IPS DF 6.9 (cell line): ENCODE data around the gene CTNNB1.
"Not testable (repeated sequence)": the region's sequence is repeated elsewhere in the genome, so short reads cannot be mapped to it uniquely, and the experiment has no call there.

Experiments
- DNase-seq: peaks from one replicate; pipeline ENCODE4 v3.0.0-alpha.2; 2013; ENCODE audit warnings: low read depth, low spot score
- H3K27ac ChIP-seq: one replicate; pipeline ENCODE4 v1.5.1; 2013; ENCODE audit warnings: low read length, control low read depth
- H3K27me3 ChIP-seq: 2 replicates; pipeline ENCODE4 v1.6.1; 2013; ENCODE audit warnings: mild to moderate bottlenecking, low read length; ENCODE audit not compliant: control insufficient read depth, insufficient read depth
- H3K36me3 ChIP-seq: 2 replicates; pipeline ENCODE4 v1.6.1; 2013; ENCODE audit warnings: low read length; ENCODE audit not compliant: control insufficient read depth, insufficient read depth
- H3K4me1 ChIP-seq: 2 replicates; pipeline ENCODE4 v1.6.1; 2013; ENCODE audit warnings: low read length; ENCODE audit not compliant: control insufficient read depth, insufficient read depth
- H3K4me3 ChIP-seq: 2 replicates; pipeline ENCODE4 v1.5.1; 2013; ENCODE audit warnings: mild to moderate bottlenecking, low read length
- H3K9me3 ChIP-seq: 2 replicates; pipeline ENCODE4 v1.6.1; 2013; ENCODE audit warnings: low read length, inconsistent platforms; ENCODE audit not compliant: control insufficient read depth, insufficient read depth
- WGBS: extraction: QIAGEN DNeasy Blood & Tissue Kit; methylation state at CpG from one replicate; pipeline ENCODE4 v1.1.7; 2013; ENCODE audit warnings: mixed read lengths, missing lambda C conversion rate; ENCODE audit not compliant: insufficient read length, insufficient coverage; 5-methylcytosine and 5-hydroxymethylcytosine counted together

The CTNNB1 gene

DNA sequence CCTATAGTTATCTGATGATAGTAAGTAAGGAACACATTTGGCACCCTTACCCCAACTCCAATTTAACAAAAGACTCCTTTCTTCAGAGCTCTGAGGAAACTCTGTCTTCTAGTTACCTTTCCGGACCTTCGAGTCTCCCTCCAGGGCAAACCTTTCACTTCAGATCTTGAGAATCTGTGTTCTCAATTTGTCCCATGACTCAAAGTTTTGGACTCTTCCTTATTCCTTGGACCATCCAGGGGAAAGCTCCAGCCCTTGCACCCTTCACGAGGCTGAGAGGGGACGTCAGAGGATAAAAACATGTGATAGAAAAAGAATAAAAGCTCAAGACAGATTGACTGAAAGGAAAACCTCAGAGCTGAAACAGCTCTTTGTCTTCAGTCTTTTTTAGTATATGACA lies 76.9 kb downstream of the CTNNB1 start:
- Histone ChIP-seq H3K4me3 (no peak overlapping the region), H3K4me1 (no peaks in the 10 kb centered on the region), H3K27me3 (no peaks in the 10 kb centered on the region), H3K36me3 (no peaks in the 10 kb centered on the region), H3K27ac (no peak overlapping the region), H3K9me3 (no peaks in the 10 kb centered on the region)
- no CpG with 5 or more reads among the region's 4 CpGs for WGBS
- no peak for DNase-seq

DNA sequence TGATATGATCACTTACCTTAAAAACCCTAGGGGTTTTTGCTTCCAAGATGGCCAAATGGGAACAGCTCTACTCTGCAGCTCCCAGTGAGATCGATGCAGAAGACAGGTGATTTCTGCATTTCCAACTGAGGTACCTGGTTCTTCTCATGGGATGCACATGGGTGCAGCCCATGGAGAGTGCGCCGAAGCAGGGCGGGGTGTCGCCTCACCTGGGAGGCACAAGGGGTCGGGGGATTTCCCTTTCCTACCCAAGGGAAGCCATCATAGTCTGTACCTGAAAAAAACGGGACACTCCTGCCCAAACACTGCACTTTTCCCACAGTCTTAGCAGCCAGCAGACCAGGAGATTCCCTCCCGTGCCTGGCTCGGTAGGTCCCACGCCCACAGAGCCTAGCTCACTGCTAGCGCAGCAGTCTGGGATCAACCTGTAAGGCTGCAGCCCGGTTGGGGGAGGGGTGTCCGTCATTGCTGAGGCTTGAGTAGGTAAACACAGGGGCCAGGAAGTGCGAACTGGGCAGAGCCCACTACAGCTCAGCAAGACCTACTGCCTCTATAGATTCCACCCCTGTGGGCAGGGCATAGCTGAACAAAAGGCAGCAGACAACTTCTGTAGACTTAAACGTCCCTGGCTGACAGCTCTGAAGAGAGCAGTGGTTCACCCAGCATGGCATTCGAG lies 78.6 kb downstream of the CTNNB1 start:
- Histone ChIP-seq H3K4me3 (no peak overlapping the region), H3K36me3 (no peaks in the 10 kb centered on the region), H3K4me1 (no peaks in the 10 kb centered on the region), H3K27me3 (no peaks in the 10 kb centered on the region), H3K27ac (no peak overlapping the region), H3K9me3 (no peaks in the 10 kb centered on the region)
- no CpG with 5 or more reads among the region's 16 CpGs for WGBS
- no peak for DNase-seq

DNA sequence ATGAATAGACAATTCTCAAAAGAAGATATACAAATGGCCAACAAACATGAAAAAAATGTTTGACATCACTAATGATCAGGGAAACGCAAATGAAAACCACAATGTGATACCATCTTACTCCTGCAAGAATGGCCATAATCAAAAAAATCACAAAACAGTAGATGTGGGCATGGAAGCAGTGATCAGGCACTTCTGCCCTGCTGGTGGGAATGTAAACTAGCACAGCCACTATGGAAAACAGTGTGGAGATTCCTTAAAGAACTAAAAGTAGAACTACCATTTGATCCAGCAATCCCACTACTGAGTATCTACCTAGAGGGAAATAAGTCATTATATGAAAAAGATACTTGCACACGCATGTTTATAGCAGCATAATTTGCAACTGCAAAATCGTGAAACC lies 85.6 kb downstream of the CTNNB1 start:
- no CpG with 5 or more reads among the region's 3 CpGs for WGBS
- not testable (repeated sequence) for H3K36me3 ChIP-seq

DNA sequence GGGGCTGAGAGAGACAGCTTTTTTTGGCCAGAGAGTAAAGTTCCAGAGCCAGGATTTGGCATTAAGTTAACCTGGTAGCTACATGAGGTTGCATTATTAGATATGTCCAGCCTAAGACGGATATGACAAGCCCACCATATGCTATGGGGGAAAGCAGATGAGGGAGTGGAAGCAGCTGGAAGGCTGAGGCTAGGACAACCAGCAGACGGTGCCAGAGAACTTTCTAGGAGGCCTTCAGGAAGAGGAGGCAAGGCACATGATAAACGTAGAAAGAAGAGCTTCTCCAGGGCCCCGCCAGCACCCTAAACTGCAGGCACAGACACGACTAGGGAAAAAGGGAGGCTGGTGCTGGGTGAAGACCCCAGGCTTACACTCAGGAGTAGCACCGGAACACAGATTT lies 87.0 kb downstream of the CTNNB1 start:
- H3K27ac ChIP-seq: no peak overlapping the region
- H3K4me1 ChIP-seq: peaks cover 3% of the 10 kb centered on the region; the same call in 1 of the 2 replicates
- no peaks in the 10 kb centered on the region for H3K36me3 ChIP-seq
- no peak overlapping the region for H3K4me3 ChIP-seq
- H3K27me3 ChIP-seq: no peaks in the 10 kb centered on the region
- no peak for DNase-seq
- no CpG with 5 or more reads among the region's 6 CpGs for WGBS
- H3K9me3 ChIP-seq: no peaks in the 10 kb centered on the region

More for the DNA sequence above, 85.6 kb downstream of the CTNNB1 start:
- H3K27ac ChIP-seq, H3K9me3 ChIP-seq, H3K4me1 ChIP-seq, H3K27me3 ChIP-seq, DNase-seq, H3K4me3 ChIP-seq: not testable (repeated sequence)

DNA sequence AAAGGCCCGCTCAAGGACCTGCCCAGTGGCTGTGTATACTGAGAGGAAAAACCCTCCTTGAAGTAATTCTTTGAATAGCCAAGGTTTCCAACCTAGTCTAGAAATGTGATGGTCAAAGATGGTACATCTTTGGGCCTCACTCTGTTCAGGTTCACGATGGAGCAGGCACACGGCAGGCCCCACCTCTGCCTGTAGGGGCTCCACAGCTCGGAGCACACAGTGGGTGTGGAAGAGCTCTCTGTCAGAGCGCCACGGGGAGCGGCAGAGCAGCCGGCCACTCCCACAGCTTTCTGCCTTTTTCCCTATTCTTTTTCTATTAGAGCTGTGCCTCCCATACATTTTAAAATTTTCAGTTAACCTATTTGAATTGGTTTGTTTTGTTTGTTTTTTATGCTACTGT lies 89.5 kb downstream of the CTNNB1 start:
- peaks cover 3% of the 10 kb centered on the region; the same call in 1 of the 2 replicates for H3K4me1 ChIP-seq
- no peak for DNase-seq
- no peaks in the 10 kb centered on the region for H3K36me3 ChIP-seq
- H3K27ac ChIP-seq: no peak overlapping the region
- no peak overlapping the region for H3K4me3 ChIP-seq
- H3K9me3 ChIP-seq: no peaks in the 10 kb centered on the region
- WGBS: no CpG with 5 or more reads among the region's 8 CpGs
- no peaks in the 10 kb centered on the region; the same call in 1 of the 2 replicates for H3K27me3 ChIP-seq
